ENCODE results near the gene PRKAA2. TPM values are rescaled to one million over a fixed set of nuclear protein-coding genes. Genes with fewer than 3 reads are reported as not detected.

PRKAA2 gene
- polyA plus RNA-seq, 2 of the 4 experiments (the other 2 are of a cell fraction): 3.8 to 8.8 TPM

GRCh38 chr1:56670350-56670749, 25.2 kb downstream of the PRKAA2 start:
- ATAC-seq (no peak), FAIRE-seq (no peak), DNase-seq (ENCODE audit: low read depth in 1 of 2, low spot score in 1 of 2) (no peak)
- no peak for TF ChIP-seq FOXS1 (CRISPR knock-in tag; IDR thresholded peaks at IDR 0.05)
- TF ChIP-seq RNF2 (IDR thresholded peaks at IDR 0.05; ENCODE audit: borderline replicate concordance, low read depth): no peak
- TF ChIP-seq SMC3 (IDR thresholded peaks at IDR 0.05): no peak
- no peak for TF ChIP-seq HOXB5 (CRISPR knock-in tag; IDR thresholded peaks at IDR 0.05)
- TF ChIP-seq GATA3 (IDR thresholded peaks at IDR 0.05; ENCODE audit: borderline replicate concordance): no peak
- TF ChIP-seq CBX2 (IDR thresholded peaks at IDR 0.05; ENCODE audit: borderline replicate concordance, low read depth): no peak
- no peak for TF ChIP-seq POLR2A (IDR thresholded peaks at IDR 0.05; ENCODE audit: low read length)
- no peak for TF ChIP-seq HMGXB4 (CRISPR knock-in tag; IDR thresholded peaks at IDR 0.05; ENCODE audit: borderline replicate concordance)
- no peak for TF ChIP-seq ZNF302 (CRISPR knock-in tag; IDR thresholded peaks at IDR 0.05)
- TF ChIP-seq, protein P1, sequence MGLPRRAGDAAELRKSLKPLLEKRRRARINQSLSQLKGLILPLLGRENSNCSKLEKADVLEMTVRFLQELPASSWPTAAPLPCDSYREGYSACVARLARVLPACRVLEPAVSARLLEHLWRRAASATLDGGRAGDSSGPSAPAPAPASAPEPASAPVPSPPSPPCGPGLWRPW (IDR thresholded peaks at IDR 0.05): no peak
- TF ChIP-seq ELK1 (IDR thresholded peaks at IDR 0.05; ENCODE audit: low read depth, low read length): no peak
- no peak for TF ChIP-seq POLR2AphosphoS2 (conservative IDR thresholded peaks at IDR 0.05; ENCODE audit: low read length)
- no peak for TF ChIP-seq CBX8 (IDR thresholded peaks at IDR 0.05)
- no peak for TF ChIP-seq SREBF2 (IDR thresholded peaks at IDR 0.05)
- no peak for TF ChIP-seq MAX (IDR thresholded peaks at IDR 0.05)
- ChIA-PET POLR2A (no interaction called here), CTCF (interaction anchor here (1.1 kb wide), 1 partner anchor 39 kb away, joined by 3 read pairs; no protein-coding TSS in a partner anchor)
- 100% methylated on average over 2 of the region's 2 CpGs for WGBS (ENCODE audit: missing lambda C conversion rate)
- Histone ChIP-seq H3K27ac (no peak overlapping the region), H3K4me2 (no peak overlapping the region), H3K4me1 (no peaks in the 10 kb centered on the region), H3K4me3 (no peak overlapping the region), H3K9me3 (no peaks in the 10 kb centered on the region)

- Histone ChIP-seq H3K4me3 (no peak overlapping the region), H3K27ac (no peak overlapping the region), H3K9me3 (no peaks in the 10 kb centered on the region), H3K4me2 (no peak overlapping the region), H3K4me1 (peaks cover 3% of the 10 kb centered on the region; the same call in 2 of the 3 replicates)
- FAIRE-seq: no peak
- DNase-seq (ENCODE audit: low read depth in 1 of 2, low spot score in 1 of 2): no peak
- POLR2A ChIA-PET: no interaction called here
- CTCF ChIA-PET: interaction anchor here (1.1 kb wide), 1 partner anchor 39 kb away, joined by 3 read pairs; no protein-coding TSS in a partner anchor
- no peak for TF ChIP-seq MAFK (IDR thresholded peaks at IDR 0.05; ENCODE audit: partially characterized antibody)
- no peak for TF ChIP-seq SMC3 (IDR thresholded peaks at IDR 0.05)
- TF ChIP-seq MAX (IDR thresholded peaks at IDR 0.05): no peak
- TF ChIP-seq USF2 (IDR thresholded peaks at IDR 0.05): no peak
- TF ChIP-seq, protein P2, sequence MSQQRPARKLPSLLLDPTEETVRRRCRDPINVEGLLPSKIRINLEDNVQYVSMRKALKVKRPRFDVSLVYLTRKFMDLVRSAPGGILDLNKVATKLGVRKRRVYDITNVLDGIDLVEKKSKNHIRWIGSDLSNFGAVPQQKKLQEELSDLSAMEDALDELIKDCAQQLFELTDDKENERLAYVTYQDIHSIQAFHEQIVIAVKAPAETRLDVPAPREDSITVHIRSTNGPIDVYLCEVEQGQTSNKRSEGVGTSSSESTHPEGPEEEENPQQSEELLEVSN (IDR thresholded peaks at IDR 0.05; ENCODE audit: borderline replicate concordance, low read depth): no peak
- TF ChIP-seq POLR2A (IDR thresholded peaks at IDR 0.05; ENCODE audit: low read length): no peak
- 90% methylated on average over 4 of the region's 4 CpGs for WGBS (ENCODE audit: missing lambda C conversion rate)
- ATAC-seq: no peak
Observed at GRCh38 chr1:56671085-56671484, 26.0 kb downstream of the PRKAA2 start.

GRCh38 chr1:56671542-56671941, 26.4 kb downstream of the PRKAA2 start:
- Histone ChIP-seq H3K4me3 (no peak overlapping the region), H3K27ac (no peak overlapping the region), H3K4me2 (no peak overlapping the region), H3K9me3 (no peaks in the 10 kb centered on the region), H3K4me1 (peaks cover 7% of the 10 kb centered on the region)
- ChIA-PET CTCF (interaction anchor here (1.1 kb wide), 2 partner anchors 38 to 92 kb away, joined by 3 read pairs; partner anchors contain the start of gene PLPP3), POLR2A (no interaction called here)
- ATAC-seq: no peak
- no peak for FAIRE-seq
- 98% methylated on average over 2 of the region's 2 CpGs for WGBS (ENCODE audit: missing lambda C conversion rate)
- DNase-seq (ENCODE audit: low read depth in 1 of 2, low spot score in 1 of 2): no peak
- no peak for TF ChIP-seq HDAC2 (IDR thresholded peaks at IDR 0.05)
- TF ChIP-seq JUNB (IDR thresholded peaks at IDR 0.05): no peak
- TF ChIP-seq JUN (IDR thresholded peaks at IDR 0.05): no peak
- TF ChIP-seq SMC3 (IDR thresholded peaks at IDR 0.05): no peak
- TF ChIP-seq FOSB (CRISPR knock-in tag; IDR thresholded peaks at IDR 0.05): no peak
- no peak for TF ChIP-seq HOXB5 (CRISPR knock-in tag; IDR thresholded peaks at IDR 0.05)
- no peak for TF ChIP-seq TP53 (CRISPR knock-in tag; IDR thresholded peaks at IDR 0.05)
- no peak for TF ChIP-seq HEYL (CRISPR knock-in tag; IDR thresholded peaks at IDR 0.05)
- TF ChIP-seq, protein P1 (IDR thresholded peaks at IDR 0.05): no peak
- TF ChIP-seq ZNF302 (CRISPR knock-in tag; IDR thresholded peaks at IDR 0.05): no peak
- no peak for TF ChIP-seq EHMT2 (IDR thresholded peaks at IDR 0.05; ENCODE audit: low read depth)
- TF ChIP-seq ZFP36 (IDR thresholded peaks at IDR 0.05; ENCODE audit: borderline replicate concordance, partially characterized antibody): no peak
- TF ChIP-seq CHD2 (IDR thresholded peaks at IDR 0.05; ENCODE audit: low read length, partially characterized antibody): no peak
- no peak for TF ChIP-seq FOSL2 (IDR thresholded peaks at IDR 0.05)
- no peak for TF ChIP-seq FOSL2 (CRISPR knock-in tag; IDR thresholded peaks at IDR 0.05)
- no peak for TF ChIP-seq MAZ (IDR thresholded peaks at IDR 0.05; ENCODE audit: borderline replicate concordance, low read depth, low read length)
- no peak for TF ChIP-seq RFX5 (IDR thresholded peaks at IDR 0.05)
